Measurements from ENCODE around the gene KRTAP5-6. TPM values are rescaled to one million over a fixed set of nuclear protein-coding genes. Genes with fewer than 3 reads are reported as not detected.

Gene KRTAP5-6
- total and polyA plus RNA-seq, 8 donors = not detected

- no peak for FAIRE-seq
These were observed 44.7 kb downstream of the KRTAP5-6 start for GRCh38 chr11:1741741-1742140.

DNA sequence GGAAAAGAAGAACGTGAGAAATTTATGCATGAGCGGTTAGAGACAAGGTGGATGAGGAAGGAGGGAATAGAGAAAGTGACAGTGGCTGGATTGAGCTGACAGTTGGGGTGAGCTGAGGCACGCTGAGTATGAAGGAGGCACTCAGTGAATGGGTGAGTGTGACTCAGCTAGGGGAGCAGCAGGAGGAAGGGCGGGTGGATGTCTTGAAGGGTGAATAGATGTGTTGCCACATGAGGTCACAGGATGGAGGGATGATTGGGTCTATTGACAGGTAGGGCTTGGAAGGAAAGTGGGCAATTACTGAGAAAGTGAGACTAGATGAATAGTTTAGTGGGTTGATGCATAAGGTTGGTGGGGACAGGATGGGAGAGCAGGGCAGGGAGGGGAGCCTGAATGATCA lies 45.4 kb downstream of the KRTAP5-6 start:
- FAIRE-seq = no peak
- DNase-seq = no peak
- no peaks in the 10 kb centered on the region for H3K27me3 ChIP-seq
- no peaks in the 10 kb centered on the region for H3K9me3 ChIP-seq
- H3K27ac ChIP-seq = no peak overlapping the region
- H3K4me1 ChIP-seq = no peaks in the 10 kb centered on the region
- ATAC-seq = no peak
- 53 to 66% methylated on average over 4 of the region's 4 CpGs for WGBS, 2 donors
- H3K36me3 ChIP-seq = no peaks in the 10 kb centered on the region
- intact Hi-C loops (cut with DNase I) = no loop called here
- no peak overlapping the region for H3K4me3 ChIP-seq
- TF ChIP-seq CTCF (IDR thresholded peaks at IDR 0.05) = no peak

More at GRCh38 chr11:1741741-1742140, 44.7 kb downstream of the KRTAP5-6 start:
- no peaks in the 10 kb centered on the region for H3K36me3 ChIP-seq
- no peaks in the 10 kb centered on the region for H3K9me3 ChIP-seq
- WGBS, 2 donors = 61 to 69% methylated on average over 4 of the region's 4 CpGs
- H3K27ac ChIP-seq = no peak overlapping the region
- no peak overlapping the region for H3K4me3 ChIP-seq
- TF ChIP-seq CTCF (IDR thresholded peaks at IDR 0.05) = no peak
- no peaks in the 10 kb centered on the region for H3K4me1 ChIP-seq
- no peak for DNase-seq
- no peak for ATAC-seq
- no peaks in the 10 kb centered on the region for H3K27me3 ChIP-seq
- intact Hi-C loops (cut with DNase I) = no loop called here

DNA sequence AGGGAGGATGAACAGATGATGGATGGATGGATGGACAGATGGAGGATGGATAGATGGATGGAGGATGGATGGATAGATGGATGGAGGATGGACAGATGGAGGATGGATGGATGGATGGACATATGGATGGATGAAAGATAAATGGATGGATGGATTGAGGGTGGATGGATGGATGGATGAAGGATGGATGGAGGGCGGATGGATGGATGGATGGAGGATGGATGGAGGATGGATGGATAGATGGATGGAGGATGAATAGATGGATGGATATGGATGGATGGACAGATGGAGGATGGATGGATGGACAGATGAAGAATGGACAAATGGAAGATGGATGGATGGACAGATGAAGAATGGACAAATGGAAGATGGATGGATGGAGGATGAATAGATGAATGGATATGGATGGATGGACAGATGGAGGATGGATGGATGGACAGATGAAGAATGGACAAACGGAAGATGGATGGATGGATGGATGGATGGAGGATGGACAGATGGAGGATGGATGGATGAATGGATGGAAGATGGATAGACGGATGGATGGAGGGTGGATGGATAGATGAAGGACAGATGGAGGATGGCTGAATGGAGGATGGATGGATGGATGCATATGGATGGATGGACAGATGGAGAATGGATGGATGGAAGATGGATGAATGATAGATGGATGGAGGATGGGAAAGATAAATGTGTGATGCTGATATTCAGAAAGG lies 46.0 kb downstream of the KRTAP5-6 start:
- no peak for TF ChIP-seq CTCF (IDR thresholded peaks at IDR 0.05)
- Histone ChIP-seq H3K27me3 (no peaks in the 10 kb centered on the region), H3K27ac (no peak overlapping the region), H3K4me3 (no peak overlapping the region), H3K36me3 (no peaks in the 10 kb centered on the region), H3K9me3 (no peaks in the 10 kb centered on the region), H3K4me1 (no peaks in the 10 kb centered on the region)
- DNase-seq = no peak
- 63 to 80% methylated on average over 3 of the region's 3 CpGs for WGBS, 2 donors
- no peak for FAIRE-seq
- no peak for ATAC-seq
- intact Hi-C loops (cut with DNase I) = no loop called here

GRCh38 chr11:1743585-1744136 lies 46.7 kb downstream of the KRTAP5-6 start:
- Histone ChIP-seq H3K4me1 (no peaks in the 10 kb centered on the region), H3K4me3 (no peak overlapping the region), H3K27me3 (no peaks in the 10 kb centered on the region), H3K36me3 (no peaks in the 10 kb centered on the region), H3K9me3 (no peaks in the 10 kb centered on the region), H3K27ac (no peak overlapping the region)
- 80% methylated on average over 10 of the region's 10 CpGs for WGBS, 2 donors
- ATAC-seq = no peak
- no peak for TF ChIP-seq CTCF (IDR thresholded peaks at IDR 0.05)
- DNase-seq = no peak
- intact Hi-C loops (cut with DNase I) = no loop called here
- no peak for FAIRE-seq
